ENCODE measurements around the gene ATP5ME.

Gene ATP5ME

GRCh38 chr4:666822-667544 is 7.1 kb downstream of the ATP5ME start:
- H3K27ac ChIP-seq (ENCODE audit: poor library complexity, severe bottlenecking): no peak overlapping the region
- TF ChIP-seq CTCF (IDR thresholded peaks at IDR 0.05; ENCODE audit: poor library complexity, severe bottlenecking): no peak
- H3K4me3 ChIP-seq (ENCODE audit: severe bottlenecking): no peak overlapping the region
- H3K4me1 ChIP-seq (ENCODE audit: insufficient read depth, poor library complexity, severe bottlenecking): no peaks in the 10 kb centered on the region
- ATAC-seq (ENCODE audit: low read depth) (no peak), DNase-seq (ENCODE audit: low spot score) (no peak)
- H3K36me3 ChIP-seq (ENCODE audit: low read depth): peaks cover 12% of the 10 kb centered on the region
- H3K27me3 ChIP-seq (ENCODE audit: insufficient read depth, poor library complexity, severe bottlenecking): no peaks in the 10 kb centered on the region
- no peaks in the 10 kb centered on the region for H3K9me3 ChIP-seq (ENCODE audit: severe bottlenecking)

GRCh38 chr4:666436-666810 is 7.7 kb downstream of the ATP5ME start:
- TF ChIP-seq CTCF (IDR thresholded peaks at IDR 0.05; ENCODE audit: poor library complexity, severe bottlenecking): no peak
- DNase-seq (ENCODE audit: low spot score): no peak
- H3K36me3 ChIP-seq (ENCODE audit: low read depth): peaks cover 7% of the 10 kb centered on the region; the same call in 1 of the 2 replicates
- H3K9me3 ChIP-seq (ENCODE audit: severe bottlenecking): no peaks in the 10 kb centered on the region
- H3K27me3 ChIP-seq (ENCODE audit: insufficient read depth, poor library complexity, severe bottlenecking): no peaks in the 10 kb centered on the region
- no peak overlapping the region for H3K4me3 ChIP-seq (ENCODE audit: severe bottlenecking)
- no peak overlapping the region for H3K27ac ChIP-seq (ENCODE audit: poor library complexity, severe bottlenecking)
- ATAC-seq (ENCODE audit: low read depth): no peak
- no peaks in the 10 kb centered on the region for H3K4me1 ChIP-seq (ENCODE audit: insufficient read depth, poor library complexity, severe bottlenecking)

GRCh38 chr4:665751-666435 is 8.2 kb downstream of the ATP5ME start:
- DNase-seq (ENCODE audit: low spot score) (no peak), ATAC-seq (ENCODE audit: low read depth) (peak; percentile 7; the same call in 1 of the 3 replicates)
- Histone ChIP-seq H3K4me3 (ENCODE audit: severe bottlenecking) (no peak overlapping the region), H3K9me3 (ENCODE audit: severe bottlenecking) (no peaks in the 10 kb centered on the region), H3K36me3 (ENCODE audit: low read depth) (peaks cover 4% of the 10 kb centered on the region; the same call in 1 of the 2 replicates), H3K27me3 (ENCODE audit: insufficient read depth, poor library complexity, severe bottlenecking) (no peaks in the 10 kb centered on the region), H3K4me1 (ENCODE audit: insufficient read depth, poor library complexity, severe bottlenecking) (no peaks in the 10 kb centered on the region), H3K27ac (ENCODE audit: poor library complexity, severe bottlenecking) (no peak overlapping the region)
- TF ChIP-seq CTCF (IDR thresholded peaks at IDR 0.05; ENCODE audit: poor library complexity, severe bottlenecking): no peak

GRCh38 chr4:665381-665750 is 8.7 kb downstream of the ATP5ME start:
- Histone ChIP-seq H3K4me1 (ENCODE audit: insufficient read depth, poor library complexity, severe bottlenecking) (no peaks in the 10 kb centered on the region), H3K36me3 (ENCODE audit: low read depth) (no peaks in the 10 kb centered on the region), H3K9me3 (ENCODE audit: severe bottlenecking) (no peaks in the 10 kb centered on the region), H3K27me3 (ENCODE audit: insufficient read depth, poor library complexity, severe bottlenecking) (no peaks in the 10 kb centered on the region), H3K27ac (ENCODE audit: poor library complexity, severe bottlenecking) (no peak overlapping the region), H3K4me3 (ENCODE audit: severe bottlenecking) (no peak overlapping the region)
- ATAC-seq (ENCODE audit: low read depth) (no peak), DNase-seq (ENCODE audit: low spot score) (no peak)
- no peak for TF ChIP-seq CTCF (IDR thresholded peaks at IDR 0.05; ENCODE audit: poor library complexity, severe bottlenecking)

GRCh38 chr4:664713-665231 is 9.3 kb downstream of the ATP5ME start:
- H3K27ac ChIP-seq (ENCODE audit: poor library complexity, severe bottlenecking): no peak overlapping the region
- H3K9me3 ChIP-seq (ENCODE audit: severe bottlenecking): no peaks in the 10 kb centered on the region
- H3K4me3 ChIP-seq (ENCODE audit: severe bottlenecking): no peak overlapping the region
- no peak for DNase-seq (ENCODE audit: low spot score)
- no peaks in the 10 kb centered on the region for H3K4me1 ChIP-seq (ENCODE audit: insufficient read depth, poor library complexity, severe bottlenecking)
- H3K36me3 ChIP-seq (ENCODE audit: low read depth): no peaks in the 10 kb centered on the region
- H3K27me3 ChIP-seq (ENCODE audit: insufficient read depth, poor library complexity, severe bottlenecking): no peaks in the 10 kb centered on the region
- ATAC-seq (ENCODE audit: low read depth): no peak
- no peak for TF ChIP-seq CTCF (IDR thresholded peaks at IDR 0.05; ENCODE audit: poor library complexity, severe bottlenecking)

All from RWPE2 (cell line).